Measurements from ENCODE around the gene CXCR4. TPM values are rescaled to one million over a fixed set of nuclear protein-coding genes. Genes with fewer than 3 reads are reported as not detected.

Gene CXCR4
- total and polyA plus RNA-seq, 8 donors = 1.2 to 42.6 (median 15.9) TPM; not detected in 1

- intact Hi-C loops (cut with DNase I; ENCODE audit: low total_unique reads) = no loop called here
- DNase-seq = no peak
- Histone ChIP-seq H3K27me3 (no peaks in the 10 kb centered on the region), H3K36me3 (no peaks in the 10 kb centered on the region), H3K27ac (peak overlapping the region in 4 of 5 donors; percentile 56 to 71 (median 66)), H3K9me3 (no peaks in the 10 kb centered on the region), H3K4me3 (no peak overlapping the region), H3K4me1 (peaks cover 0 to 22% (median 11%) of the 10 kb centered on the region in 4 donors)
- 66 to 85% (median 78%) methylated on average over 2 of the region's 2 CpGs for WGBS, 5 donors
- TF ChIP-seq POLR2A (IDR thresholded peaks at IDR 0.05) (no peak), EP300 (IDR thresholded peaks at IDR 0.05) (no peak), CTCF (IDR thresholded peaks at IDR 0.05) (no peak), POLR2AphosphoS5 (IDR thresholded peaks at IDR 0.05) (no peak)
Measured at GRCh38 chr2:136134126-136134525, 16.2 kb upstream of the CXCR4 start.

GRCh38 chr2:136133586-136133985 is 15.6 kb upstream of the CXCR4 start:
- Histone ChIP-seq H3K4me1 (peaks cover 0 to 22% (median 11%) of the 10 kb centered on the region in 4 donors), H3K27ac (peak overlapping the region in 4 of 5 donors; percentile 56 to 70 (median 66)), H3K27me3 (no peaks in the 10 kb centered on the region), H3K36me3 (no peaks in the 10 kb centered on the region), H3K9me3 (no peaks in the 10 kb centered on the region), H3K4me3 (no peak overlapping the region)
- 89 to 95% (median 93%) methylated on average over 5 of the region's 5 CpGs for WGBS, 5 donors
- intact Hi-C loops (cut with DNase I; ENCODE audit: low total_unique reads) = no loop called here
- TF ChIP-seq POLR2A (IDR thresholded peaks at IDR 0.05) (no peak), POLR2AphosphoS5 (IDR thresholded peaks at IDR 0.05) (no peak), CTCF (IDR thresholded peaks at IDR 0.05) (no peak), EP300 (IDR thresholded peaks at IDR 0.05) (no peak)
- no peak for DNase-seq

GRCh38 chr2:136133176-136133575 is 15.2 kb upstream of the CXCR4 start:
- no peaks in the 10 kb centered on the region for H3K27me3 ChIP-seq
- TF ChIP-seq EP300 (IDR thresholded peaks at IDR 0.05) (no peak), CTCF (IDR thresholded peaks at IDR 0.05) (no peak), POLR2AphosphoS5 (IDR thresholded peaks at IDR 0.05) (no peak), POLR2A (IDR thresholded peaks at IDR 0.05) (no peak)
- WGBS, 5 donors = 83 to 98% (median 88%) methylated on average over 1 of the region's 1 CpG
- no peak overlapping the region for H3K4me3 ChIP-seq
- no peaks in the 10 kb centered on the region for H3K9me3 ChIP-seq
- H3K4me1 ChIP-seq = peaks cover 0 to 22% (median 11%) of the 10 kb centered on the region in 4 donors
- intact Hi-C loops (cut with DNase I; ENCODE audit: low total_unique reads) = no loop called here
- no peaks in the 10 kb centered on the region for H3K36me3 ChIP-seq
- peak overlapping the region in 4 of 5 donors; percentile 56 to 70 (median 66) for H3K27ac ChIP-seq
- DNase-seq = no peak

GRCh38 chr2:136132825-136133155 is 14.8 kb upstream of the CXCR4 start:
- Histone ChIP-seq H3K27ac (peak overlapping the region; percentile 28 to 70 (median 65)), H3K27me3 (no peaks in the 10 kb centered on the region), H3K4me3 (no peak overlapping the region), H3K36me3 (no peaks in the 10 kb centered on the region), H3K4me1 (peaks cover 0 to 22% (median 11%) of the 10 kb centered on the region in 4 donors), H3K9me3 (no peaks in the 10 kb centered on the region)
- DNase-seq = no peak
- no peak for TF ChIP-seq POLR2AphosphoS5 (IDR thresholded peaks at IDR 0.05)
- no peak for TF ChIP-seq EP300 (IDR thresholded peaks at IDR 0.05)
- TF ChIP-seq CTCF (IDR thresholded peaks at IDR 0.05) = no peak
- TF ChIP-seq POLR2A (IDR thresholded peaks at IDR 0.05) = no peak
- intact Hi-C loops (cut with DNase I; ENCODE audit: low total_unique reads) = no loop called here
